Amniotic epithelial cell (primary cell): ENCODE data around the gene PLA2G3.

Experiments
- DNase-seq: peaks from one replicate; pipeline ENCODE4 v3.0.0-alpha.2; 2010; ENCODE audit warnings: low read depth

PLA2G3 gene

DNA sequence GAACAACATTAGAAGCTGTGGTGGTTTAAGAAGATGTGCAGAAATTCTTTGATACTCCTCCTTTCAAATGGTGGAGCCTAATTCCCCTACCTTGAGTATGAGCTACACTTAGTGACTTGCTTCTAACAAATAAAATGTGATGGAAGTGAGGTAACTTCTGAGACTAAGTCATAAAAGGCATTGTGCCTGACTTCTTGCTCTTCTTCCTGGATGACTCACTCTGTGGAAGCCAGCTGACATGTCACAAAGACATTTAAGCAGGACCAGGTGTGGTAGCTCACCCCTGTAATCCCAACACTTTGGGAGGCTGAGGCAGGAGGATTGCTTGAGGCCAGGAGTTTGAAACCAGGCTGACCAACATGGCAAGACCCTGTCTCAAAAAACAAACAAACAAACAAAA is 3.9 kb upstream of the PLA2G3 start:
- no peak for DNase-seq

DNA sequence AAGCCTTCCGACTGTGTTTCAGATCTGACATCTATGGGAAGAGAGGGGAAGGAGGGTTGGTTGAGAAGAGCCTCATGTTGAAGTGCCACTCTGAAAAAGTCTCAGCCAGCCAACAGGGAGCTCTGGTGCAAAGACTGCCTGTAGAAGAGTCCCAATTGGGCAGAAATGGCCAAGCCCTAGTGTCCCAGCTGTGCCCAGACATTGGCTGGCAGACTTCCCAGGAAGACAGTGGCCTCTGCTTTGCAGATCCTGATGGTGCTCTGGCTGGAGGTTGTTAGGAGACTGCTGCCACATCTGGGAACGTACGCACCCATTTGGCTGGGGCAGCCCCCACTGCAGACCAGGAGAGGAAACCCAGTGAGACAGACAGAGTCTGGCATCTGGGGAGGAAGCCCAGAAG is 3.2 kb upstream of the PLA2G3 start:
- no peak for DNase-seq

DNA sequence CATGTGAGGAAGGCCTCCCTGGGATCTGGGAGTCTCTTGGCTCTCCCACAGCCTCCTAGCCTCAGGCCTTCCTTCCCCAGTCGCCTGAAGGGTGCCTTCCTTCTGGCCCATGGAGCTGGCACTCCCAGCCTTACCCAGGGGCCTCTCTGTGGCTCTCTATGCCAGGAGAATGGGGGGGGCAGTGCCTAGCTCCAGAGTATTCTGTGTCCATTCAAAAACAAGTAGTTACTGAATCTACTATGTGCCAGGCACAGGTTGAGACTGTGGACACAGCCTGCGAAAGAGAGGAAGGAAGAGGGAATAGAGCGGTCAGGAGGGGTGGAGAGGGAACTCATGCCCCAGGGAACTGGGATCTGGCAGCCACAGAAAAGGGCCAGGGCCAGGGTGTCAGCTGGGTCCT is 2.7 kb upstream of the PLA2G3 start:
- no peak for DNase-seq

DNA sequence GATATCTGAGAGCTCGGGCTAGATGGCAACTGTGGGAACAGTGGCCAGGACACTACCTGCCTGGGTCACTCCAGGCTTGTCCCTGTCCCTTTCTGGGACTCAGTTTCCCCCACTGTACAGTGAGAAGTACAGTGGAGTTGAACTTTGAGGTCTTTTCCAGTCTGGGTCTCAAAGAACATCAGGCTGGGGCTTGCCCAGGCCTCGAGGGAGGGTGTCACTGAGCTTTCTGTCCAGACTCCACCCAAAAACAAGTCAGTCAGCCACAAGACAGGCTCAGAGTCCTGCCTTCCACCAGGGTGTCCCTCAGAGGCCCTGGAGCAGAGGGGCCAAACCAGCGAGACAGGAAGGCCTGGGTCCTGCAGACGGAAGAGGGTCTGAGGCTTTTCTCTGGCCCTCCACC is 2.0 kb upstream of the PLA2G3 start:
- DNase-seq: no peak

DNA sequence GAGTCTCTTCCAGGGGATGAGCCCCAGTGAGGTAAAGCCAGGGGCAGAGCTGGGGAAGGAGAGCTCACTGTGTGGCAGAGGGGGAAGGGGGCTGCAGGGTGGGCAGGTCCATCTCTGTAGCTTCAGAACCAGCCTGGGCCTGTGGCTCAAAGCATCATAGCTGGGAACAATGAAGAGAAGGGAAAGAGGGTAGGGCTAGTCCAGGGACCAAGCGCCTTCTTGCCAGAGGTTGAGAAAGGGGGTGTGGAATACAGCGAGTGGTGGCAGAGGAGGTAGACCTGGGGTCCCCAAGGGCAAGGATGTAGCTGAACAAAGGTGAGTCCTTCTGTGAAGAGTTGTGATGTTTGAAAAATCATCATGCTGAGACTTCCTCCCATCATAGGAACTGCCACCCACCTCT is 1.2 kb upstream of the PLA2G3 start:
- no peak for DNase-seq

DNA sequence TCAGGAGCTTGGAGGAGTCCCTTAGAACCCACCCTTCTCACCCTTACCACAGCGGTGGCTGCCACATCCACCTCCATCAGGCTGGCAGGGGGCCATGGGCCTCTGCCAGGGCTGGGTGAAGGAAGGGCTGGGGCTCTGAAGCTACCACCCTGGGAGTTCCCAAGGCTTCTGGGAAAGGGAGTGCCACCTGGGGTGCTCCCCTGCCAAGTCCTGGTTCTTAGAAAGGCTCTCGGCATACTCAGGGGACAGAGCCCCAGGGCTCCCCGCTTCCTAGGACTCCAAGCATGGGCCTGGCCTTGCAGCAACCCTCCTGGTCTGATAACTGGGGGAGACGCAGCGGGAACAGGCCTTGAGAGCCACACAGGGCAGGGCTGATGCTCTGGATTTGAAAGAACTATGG is 438 bp upstream of the PLA2G3 start:
- DNase-seq: no peak

DNA sequence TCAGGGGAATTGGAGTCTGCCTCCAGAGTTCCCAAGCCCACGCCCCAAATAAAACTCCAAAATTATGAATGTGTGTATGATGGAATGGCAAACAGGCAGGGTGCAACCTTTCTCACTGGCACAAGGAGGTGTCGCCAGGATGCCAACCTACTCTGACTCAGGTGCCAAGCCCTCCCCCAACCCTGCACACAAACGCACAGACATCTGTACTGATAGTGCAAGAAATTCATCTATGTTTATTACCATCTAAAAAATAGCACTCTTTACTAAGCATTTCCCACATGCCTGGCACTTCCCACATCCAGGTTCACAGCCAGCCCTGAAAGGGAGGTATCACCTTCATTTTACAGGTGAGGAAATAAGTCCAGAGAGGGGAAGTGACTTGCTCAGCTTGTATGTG is 1.2 kb downstream of the PLA2G3 start:
- no peak for DNase-seq

DNA sequence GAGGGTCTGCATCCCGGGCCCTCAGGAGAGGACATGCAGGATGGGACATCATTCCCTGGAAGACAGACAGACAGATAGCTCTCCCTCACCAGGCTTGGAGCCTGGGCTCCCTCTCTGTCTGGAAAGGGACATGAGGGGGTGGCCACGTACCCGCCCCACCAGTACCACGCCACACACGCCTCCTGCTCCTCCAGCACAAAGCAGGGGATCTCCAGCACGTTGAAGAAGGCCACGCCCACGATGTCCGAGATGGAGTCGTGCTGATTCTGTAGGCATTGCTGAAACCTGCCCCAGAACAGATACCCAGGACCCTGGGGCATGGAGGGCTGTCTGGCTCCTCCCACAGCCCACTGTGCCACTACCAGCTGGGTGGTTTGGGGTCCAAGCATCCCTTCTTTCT is 2.2 kb downstream of the PLA2G3 start:
- no peak for DNase-seq

DNA sequence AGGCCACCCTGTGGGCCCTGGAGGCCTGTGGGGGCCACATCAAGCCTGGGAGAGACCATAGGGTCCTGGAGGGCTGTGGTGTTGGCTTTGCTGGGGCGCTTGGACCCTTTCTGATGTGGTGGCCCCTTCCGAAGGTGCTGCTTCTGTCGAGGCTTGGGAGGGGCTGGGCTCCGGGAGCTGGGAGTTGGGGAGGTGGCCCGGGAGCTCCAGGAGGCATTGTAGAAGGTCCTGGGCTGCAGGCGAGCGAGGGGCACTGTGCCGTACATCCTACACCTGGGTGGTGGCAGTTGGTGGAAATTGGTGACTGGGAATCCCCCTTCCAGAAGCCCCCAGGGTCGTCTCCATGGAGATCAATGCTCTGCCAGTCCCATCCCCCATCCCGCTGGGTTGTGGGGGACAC is 2.6 kb downstream of the PLA2G3 start:
- no peak for DNase-seq

DNA sequence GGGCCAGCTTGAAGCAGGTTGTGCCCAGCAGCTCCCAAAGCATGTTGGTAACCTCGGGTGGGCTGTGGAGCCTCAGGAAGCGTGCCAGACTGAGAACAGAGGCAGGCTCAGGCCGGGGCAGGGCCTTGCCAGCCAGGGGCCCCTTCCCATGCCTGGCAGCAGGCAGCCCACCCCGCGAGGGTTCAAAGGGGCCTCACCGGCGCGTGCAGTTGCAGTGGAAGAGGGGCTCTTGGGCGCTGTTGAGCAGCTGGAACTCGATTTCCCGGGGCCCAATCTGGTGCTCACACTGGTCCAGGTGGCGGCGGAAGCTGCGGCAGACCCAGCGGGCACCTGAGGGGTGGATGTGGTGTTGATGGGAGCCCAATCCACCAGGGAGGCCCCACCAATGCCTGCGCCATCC is 3.6 kb downstream of the PLA2G3 start:
- no peak for DNase-seq

DNA sequence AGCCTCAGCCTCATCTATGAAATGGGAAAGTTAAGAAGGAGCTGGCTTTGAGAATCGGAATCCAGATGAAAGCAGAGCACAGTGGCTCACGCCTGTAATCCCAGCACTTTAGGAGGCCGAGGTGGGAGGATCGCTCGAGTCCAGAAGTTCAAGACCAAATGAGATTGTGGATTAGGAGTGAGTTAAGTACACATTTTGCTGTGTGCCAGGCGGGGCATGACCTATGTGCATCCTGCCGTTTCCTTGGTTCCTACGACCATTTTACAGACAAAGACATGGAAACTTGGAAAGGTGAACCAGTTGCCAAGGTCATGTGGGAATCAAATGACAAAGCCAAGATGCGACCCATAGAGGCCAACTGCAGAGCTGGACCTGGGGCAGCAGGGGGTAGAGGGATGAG is 4.2 kb downstream of the PLA2G3 start:
- DNase-seq: no peak

DNA sequence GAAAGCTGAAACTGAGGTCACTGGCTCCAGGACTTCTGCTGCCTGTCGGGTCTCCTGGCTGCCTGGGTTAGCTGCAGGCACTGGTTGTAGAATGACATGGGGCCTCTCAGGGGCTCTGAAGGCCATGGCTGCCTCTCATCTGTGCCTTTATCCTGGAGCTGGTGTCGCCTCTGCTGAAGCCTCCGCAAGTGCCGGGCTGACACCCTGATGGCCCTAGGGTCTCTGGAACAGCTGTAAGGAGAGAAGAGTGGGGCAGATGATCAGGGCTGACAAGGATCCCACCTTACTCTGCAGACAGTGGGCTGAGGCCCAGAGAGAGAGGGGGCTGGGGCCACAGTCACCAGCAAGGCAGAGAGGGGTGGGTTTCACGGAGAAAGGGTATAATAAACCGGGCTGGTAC is 4.6 kb downstream of the PLA2G3 start:
- DNase-seq: no peak

DNA sequence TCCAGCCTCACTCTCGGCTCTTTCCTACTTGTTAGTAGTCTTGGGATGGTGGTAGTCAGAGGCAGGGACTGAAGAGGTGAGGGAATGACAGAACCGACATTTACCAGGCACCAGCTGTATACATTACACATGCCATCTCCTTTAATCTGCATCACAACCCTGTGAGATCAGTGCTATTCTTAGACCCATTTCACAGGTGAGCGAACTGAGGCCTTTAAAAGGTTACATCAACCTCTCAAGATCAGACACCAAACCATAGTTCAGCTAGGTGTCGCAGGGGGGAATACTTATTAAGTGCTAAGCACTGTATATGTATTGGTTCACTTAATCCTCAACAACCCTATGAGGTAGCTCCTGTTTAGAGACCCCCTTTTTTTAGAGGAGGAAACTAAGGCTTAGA is 5.6 kb downstream of the PLA2G3 start:
- DNase-seq: no peak

DNA sequence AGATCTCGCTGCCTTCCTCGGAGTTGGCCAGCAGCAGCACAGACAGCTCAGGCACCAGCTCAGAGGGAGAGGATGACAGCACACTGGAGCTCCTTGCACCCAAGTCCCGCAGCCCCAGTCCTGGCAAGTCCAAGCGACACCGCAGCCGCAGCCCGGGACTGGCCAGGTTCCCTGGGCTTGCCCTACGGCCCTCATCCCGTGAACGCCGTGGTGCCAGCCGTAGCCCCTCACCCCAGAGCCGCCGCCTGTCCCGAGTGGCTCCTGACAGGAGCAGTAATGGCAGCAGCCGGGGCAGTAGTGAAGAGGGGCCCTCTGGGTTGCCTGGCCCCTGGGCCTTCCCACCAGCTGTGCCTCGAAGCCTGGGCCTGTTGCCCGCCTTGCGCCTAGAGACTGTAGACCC is 6.4 kb downstream of the PLA2G3 start:
- no peak for DNase-seq

DNA sequence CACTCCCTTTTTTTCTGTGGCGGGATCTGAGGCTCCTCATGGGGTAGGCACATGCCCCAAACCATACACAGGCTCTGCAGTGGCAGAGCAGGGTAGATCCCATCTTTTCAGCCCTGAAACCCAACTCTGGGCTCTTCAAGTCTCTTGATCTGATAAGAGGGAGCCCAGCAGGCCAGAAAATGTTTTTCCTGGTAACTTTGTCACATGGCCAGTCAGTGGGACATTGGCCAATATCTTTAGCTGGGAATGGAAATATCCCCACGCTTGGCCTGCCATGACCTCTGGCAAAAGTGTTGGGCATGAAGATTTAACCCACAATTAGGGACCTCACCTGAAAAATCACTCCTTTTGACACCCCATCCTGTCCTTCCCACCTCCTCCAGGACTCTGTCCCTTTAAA is 9.4 kb downstream of the PLA2G3 start:
- no peak for DNase-seq

DNA sequence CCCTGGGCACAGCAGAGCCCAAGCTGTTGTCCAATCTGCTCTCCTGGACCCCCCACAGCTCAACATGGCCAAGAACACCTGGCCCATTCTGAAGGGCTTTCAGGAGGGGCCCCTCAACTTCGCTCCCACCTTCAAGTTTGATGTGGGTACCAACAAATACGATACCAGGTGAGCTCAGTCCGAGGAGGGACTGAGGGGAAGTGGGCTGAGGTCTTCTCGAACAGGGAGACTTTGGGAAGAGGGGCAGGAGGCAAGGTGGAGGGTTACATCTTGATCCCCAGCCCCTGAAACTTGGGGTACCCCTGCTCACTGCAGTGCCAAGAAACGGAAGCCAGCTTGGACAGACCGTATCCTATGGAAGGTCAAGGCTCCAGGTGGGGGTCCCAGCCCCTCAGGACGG is 12.2 kb downstream of the PLA2G3 start:
- DNase-seq: no peak

DNA sequence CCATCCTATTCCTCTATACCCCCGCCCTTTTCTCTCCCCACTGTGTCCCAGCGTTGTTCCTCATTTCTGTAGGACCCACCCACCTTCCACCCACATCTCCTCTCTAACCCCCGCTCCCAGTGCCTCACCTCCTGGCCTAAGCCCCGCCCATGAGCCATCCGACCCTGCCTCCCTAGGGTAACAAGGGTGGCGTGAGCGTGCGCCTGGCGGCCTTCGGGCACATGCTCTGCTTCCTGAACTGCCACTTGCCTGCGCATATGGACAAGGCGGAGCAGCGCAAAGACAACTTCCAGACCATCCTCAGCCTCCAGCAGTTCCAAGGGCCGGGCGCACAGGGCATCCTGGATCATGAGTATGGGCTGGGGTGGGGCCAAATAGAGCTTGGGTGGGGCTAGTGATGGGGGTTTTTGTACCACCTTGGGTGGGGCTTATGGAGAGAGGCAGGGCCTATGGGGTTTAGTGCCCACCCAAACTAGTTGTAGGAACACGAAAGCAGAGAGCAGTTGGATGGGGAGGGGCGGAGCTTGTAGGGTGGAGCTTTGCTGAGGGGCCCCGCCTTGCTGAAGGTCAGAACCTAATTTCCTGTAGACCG is 13.0 kb downstream of the PLA2G3 start:
- DNase-seq: no peak

DNA sequence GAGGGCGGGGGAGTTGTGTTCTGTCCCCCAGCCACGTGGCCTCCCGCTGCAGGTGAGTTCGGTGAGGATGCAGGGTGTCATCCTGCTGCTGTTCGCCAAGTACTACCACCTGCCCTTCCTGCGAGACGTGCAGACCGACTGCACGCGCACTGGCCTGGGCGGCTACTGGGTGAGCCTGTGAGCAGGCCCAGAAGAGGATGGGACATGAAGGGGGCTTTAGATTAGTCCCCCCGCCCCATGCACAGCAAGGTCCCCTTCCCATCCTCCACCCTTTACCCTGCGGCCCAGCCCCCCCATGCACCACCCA is 13.5 kb downstream of the PLA2G3 start:
- no peak for DNase-seq

DNA sequence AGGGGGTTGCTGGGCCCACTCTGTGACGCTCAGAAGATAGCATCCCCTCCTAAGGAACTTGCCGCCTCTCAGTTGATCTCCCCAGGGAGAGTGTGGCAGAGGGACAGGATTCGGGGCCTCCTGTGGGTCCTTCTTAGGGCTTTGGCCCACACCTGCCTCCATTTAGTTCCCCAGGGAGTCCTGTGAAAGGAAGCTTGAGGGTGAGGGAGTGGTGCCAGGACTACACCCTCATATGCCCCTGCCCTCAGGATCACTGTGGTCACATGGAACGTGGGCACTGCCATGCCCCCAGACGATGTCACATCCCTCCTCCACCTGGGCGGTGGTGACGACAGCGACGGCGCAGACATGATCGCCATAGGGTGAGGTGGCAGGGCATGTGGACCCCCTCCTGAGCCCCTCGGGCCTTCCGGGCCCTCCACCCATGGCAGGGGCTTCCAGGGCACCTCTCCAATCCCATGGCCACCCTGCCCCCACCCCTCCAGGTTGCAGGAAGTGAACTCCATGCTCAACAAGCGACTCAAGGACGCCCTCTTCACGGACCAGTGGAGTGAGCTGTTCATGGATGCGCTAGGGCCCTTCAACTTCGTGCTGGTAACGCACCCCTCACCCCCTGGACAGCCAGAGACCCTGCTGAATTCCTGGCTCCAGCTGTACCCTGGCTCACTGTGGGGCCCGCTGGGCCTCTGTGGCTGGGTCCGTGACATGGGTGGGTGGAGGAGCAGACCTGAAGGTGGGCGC is 14.0 kb downstream of the PLA2G3 start:
- DNase-seq: no peak

DNA sequence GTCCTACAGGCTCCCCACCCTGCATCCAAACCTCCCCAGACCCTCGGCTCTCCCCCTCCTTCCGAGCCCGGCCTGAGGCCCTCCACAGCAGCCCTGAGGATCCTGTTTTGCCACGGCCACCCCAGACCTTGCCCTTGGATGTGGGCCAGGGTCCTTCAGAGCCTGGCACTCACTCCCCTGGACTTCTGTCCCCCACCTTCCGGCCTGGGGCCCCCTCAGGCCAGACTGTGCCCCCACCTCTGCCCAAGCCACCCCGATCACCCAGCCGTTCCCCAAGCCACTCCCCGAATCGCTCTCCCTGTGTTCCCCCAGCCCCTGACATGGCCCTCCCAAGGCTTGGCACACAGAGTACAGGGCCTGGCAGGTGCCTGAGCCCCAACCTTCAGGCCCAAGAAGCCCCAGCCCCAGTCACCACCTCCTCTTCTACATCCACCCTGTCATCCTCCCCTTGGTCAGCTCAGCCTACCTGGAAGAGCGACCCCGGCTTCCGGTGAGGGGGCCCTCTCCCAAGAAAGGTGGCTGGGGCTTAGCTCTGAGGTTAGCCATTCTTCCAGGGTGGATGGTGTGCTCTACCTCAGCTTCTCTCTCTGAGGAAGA is 14.7 kb downstream of the PLA2G3 start:
- no peak for DNase-seq

DNA sequence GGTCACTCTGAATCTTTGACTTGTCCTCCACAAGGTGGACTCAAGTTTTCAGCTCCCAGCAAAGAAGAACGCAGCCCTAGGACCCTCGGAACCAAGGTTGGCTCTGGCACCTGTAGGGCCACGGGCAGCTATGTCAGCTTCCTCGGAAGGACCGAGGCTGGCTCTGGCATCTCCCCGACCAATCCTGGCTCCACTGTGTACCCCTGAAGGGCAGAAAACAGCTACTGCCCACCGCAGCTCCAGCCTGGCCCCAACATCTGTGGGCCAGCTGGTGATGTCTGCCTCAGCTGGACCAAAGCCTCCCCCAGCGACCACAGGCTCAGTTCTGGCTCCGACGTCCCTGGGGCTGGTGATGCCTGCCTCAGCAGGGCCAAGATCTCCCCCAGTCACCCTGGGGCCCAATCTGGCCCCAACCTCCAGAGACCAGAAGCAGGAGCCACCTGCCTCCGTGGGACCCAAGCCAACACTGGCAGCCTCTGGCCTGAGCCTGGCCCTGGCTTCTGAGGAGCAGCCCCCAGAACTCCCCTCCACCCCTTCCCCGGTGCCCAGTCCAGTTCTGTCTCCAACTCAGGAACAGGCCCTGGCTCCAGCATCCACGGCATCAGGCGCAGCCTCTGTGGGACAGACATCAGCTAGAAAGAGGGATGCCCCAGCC is 15.4 kb downstream of the PLA2G3 start:
- DNase-seq: no peak

DNA sequence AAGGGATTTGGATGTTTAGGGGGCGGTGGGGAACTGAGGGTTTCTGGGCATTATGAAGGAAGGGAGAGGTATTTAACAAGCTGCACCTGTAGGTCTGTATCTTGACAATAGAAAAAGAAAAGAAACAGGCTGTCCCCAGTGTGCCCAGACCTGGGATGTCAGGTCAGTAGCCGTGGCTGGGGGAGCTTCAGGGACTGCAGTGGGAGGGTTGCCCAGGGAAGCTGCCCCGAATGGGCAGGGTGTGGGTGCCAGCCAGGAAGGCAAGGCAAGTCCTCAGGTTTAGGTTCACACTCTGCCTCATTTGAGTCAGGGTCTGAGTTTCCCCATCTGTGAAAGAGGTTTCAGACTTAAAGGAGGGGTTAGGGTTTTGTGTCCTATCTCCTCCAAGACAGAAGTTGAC is 16.0 kb downstream of the PLA2G3 start:
- DNase-seq: no peak

DNA sequence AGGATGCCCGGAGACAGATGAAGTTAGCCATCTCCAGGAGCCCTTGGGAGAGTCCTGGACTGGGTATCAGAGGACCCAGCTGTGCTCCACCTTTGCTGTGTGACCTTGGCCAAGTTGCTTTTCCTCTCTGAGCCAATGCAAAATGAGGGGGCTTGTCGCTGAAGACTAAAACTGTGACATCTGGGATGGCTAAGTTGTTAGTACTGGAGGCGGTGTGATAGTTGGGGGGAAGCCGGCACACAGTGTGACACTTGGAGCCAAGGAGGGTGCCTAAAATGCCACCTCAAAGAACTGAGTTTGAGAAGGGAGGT is 17.1 kb downstream of the PLA2G3 start:
- DNase-seq: no peak
